HG02798 (cell line): ENCODE data around the gene SLCO4A1.

ENCODE experiments used
- ATAC-seq: cut with Tn5 transposase; IDR thresholded peaks from one replicate; pipeline ENCODE4 v1.9.1; 2021; ENCODE audit warnings: mild to moderate bottlenecking; ENCODE audit not compliant: unreplicated experiment, poor library complexity

Gene SLCO4A1

GRCh38 chr20:62695448-62696414 lies 53.4 kb downstream of the SLCO4A1 start:
- ATAC-seq, result no peak

- no peak for ATAC-seq
Measured at GRCh38 chr20:62696434-62696957, 54.2 kb downstream of the SLCO4A1 start.

- no peak for ATAC-seq
Measured at GRCh38 chr20:62696989-62697388, 54.7 kb downstream of the SLCO4A1 start.

- no peak for ATAC-seq
Measured at GRCh38 chr20:62697468-62697912, 55.2 kb downstream of the SLCO4A1 start.

- ATAC-seq, result no peak
Measured at GRCh38 chr20:62698231-62698630, 55.9 kb downstream of the SLCO4A1 start.

- no peak for ATAC-seq
Measured at GRCh38 chr20:62699296-62699695, 57.0 kb downstream of the SLCO4A1 start.

- ATAC-seq, result no peak
Measured at GRCh38 chr20:62699741-62700140, 57.4 kb downstream of the SLCO4A1 start.

- ATAC-seq, result no peak
Measured at GRCh38 chr20:62700261-62700930, 58.1 kb downstream of the SLCO4A1 start.

- ATAC-seq, result no peak
Measured at GRCh38 chr20:62701161-62702012, 59.1 kb downstream of the SLCO4A1 start.

- no peak for ATAC-seq
Measured at GRCh38 chr20:62702013-62702300, 59.7 kb downstream of the SLCO4A1 start.

- ATAC-seq, result no peak
Measured at GRCh38 chr20:62702895-62703852, 60.9 kb downstream of the SLCO4A1 start.

- ATAC-seq, result no peak
Measured at GRCh38 chr20:62703853-62704228, 61.5 kb downstream of the SLCO4A1 start.

- no peak for ATAC-seq
Measured at GRCh38 chr20:62704341-62704948, 62.1 kb downstream of the SLCO4A1 start.

GRCh38 chr20:62705627-62706026 lies 63.3 kb downstream of the SLCO4A1 start:
- no peak for ATAC-seq

- ATAC-seq, result no peak
Measured at GRCh38 chr20:62706344-62706743, 64.0 kb downstream of the SLCO4A1 start.

GRCh38 chr20:62706857-62707256 lies 64.6 kb downstream of the SLCO4A1 start:
- ATAC-seq, result no peak

GRCh38 chr20:62707276-62707920 lies 65.1 kb downstream of the SLCO4A1 start:
- ATAC-seq, result no peak

- ATAC-seq, result no peak
Measured at GRCh38 chr20:62707921-62708521, 65.7 kb downstream of the SLCO4A1 start.
